IPS-18a (cell line): ENCODE results near the gene TMEM165.
A peak's percentile ranks its signal among the peaks of the same experiment; 100 is the strongest.

ENCODE experiments used
- H3K27ac ChIP-seq: one replicate; pipeline ENCODE4 v1.5.1; 2013; ENCODE audit warnings: low read length
- H3K27me3 ChIP-seq: one replicate; pipeline ENCODE4 v1.6.1; 2013; ENCODE audit warnings: mild to moderate bottlenecking, low read length; ENCODE audit not compliant: control insufficient read depth, insufficient read depth
- H3K36me3 ChIP-seq: one replicate; pipeline ENCODE4 v1.6.1; 2013; ENCODE audit warnings: low read depth, low read length; ENCODE audit not compliant: control insufficient read depth
- H3K4me1 ChIP-seq: one replicate; pipeline ENCODE4 v1.6.1; 2013; ENCODE audit warnings: low read depth, low read length; ENCODE audit not compliant: control insufficient read depth
- H3K4me3 ChIP-seq: one replicate; pipeline ENCODE4 v1.5.1; 2013; ENCODE audit warnings: low read length
- H3K9ac ChIP-seq: one replicate; pipeline ENCODE4 v1.6.1; 2013; ENCODE audit warnings: mild to moderate bottlenecking, low read length, moderate library complexity
- H3K9me3 ChIP-seq: one replicate; pipeline ENCODE4 v1.6.1; 2013; ENCODE audit warnings: low read depth, low read length; ENCODE audit not compliant: control insufficient read depth

TMEM165 gene

DNA sequence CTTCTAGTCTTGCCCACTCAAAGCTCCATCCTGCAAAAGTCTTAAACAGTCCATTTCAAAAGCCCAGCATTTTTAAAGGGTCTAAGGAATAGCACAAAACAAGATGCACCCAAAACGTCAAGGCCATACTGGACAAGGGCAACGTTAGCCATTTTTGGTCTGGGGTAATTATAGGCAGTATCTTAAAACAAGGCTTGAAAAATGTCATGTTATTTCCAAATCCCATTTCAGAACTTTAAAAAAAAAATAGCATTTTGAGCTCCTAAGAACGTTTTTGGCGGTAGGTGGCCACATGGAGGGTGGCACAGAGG lies 584 bp upstream of the TMEM165 start:
- H3K27me3 ChIP-seq = no peaks in the 10 kb centered on the region
- no peaks in the 10 kb centered on the region for H3K9me3 ChIP-seq
- peaks cover 20% of the 10 kb centered on the region for H3K4me1 ChIP-seq
- H3K9ac ChIP-seq = peak overlapping the region; percentile 48
- H3K4me3 ChIP-seq = peak overlapping the region; percentile 99
- no peaks in the 10 kb centered on the region for H3K36me3 ChIP-seq
- no peak overlapping the region for H3K27ac ChIP-seq

DNA sequence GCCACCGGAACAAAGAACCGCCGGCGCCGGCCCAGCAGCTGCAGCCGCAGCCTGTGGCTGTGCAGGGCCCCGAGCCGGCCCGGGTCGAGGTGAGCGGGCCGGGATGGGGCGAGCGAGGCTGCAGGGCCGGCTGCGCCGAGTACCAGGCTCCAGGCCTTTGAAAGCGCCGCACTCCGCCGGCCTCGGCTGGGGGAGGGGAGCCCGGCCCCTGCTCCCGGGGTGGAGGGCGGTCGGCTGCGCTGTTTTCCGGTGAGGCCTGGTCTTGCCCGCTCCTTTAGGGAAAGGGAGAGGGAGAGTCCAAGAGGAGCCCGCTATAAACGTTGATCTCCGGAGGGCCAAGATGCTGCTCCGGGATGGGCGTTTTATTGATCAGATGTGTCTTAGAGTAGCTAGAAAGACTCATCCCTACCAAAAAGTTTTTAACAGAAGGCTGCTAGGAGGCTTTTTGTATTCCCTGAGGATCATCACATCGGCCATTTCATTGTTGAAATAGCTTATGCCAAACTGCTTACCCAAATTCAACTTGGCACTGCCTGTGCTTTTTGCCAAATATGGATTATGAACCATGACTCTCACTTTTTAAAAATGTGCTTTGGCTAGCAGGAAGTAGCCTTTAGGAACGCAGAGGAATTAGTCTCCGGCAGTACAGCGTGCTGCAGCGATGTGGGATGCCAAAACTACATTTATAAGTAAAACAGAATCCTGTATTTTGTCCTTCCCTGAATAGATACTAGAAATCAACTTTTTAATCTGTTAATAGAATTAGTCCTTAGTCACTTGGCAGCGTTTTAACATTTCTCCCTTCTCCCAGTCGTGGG lies 760 bp downstream of the TMEM165 start:
- Histone ChIP-seq H3K9ac (peak overlapping the region; percentile 88), H3K4me1 (peaks cover 20% of the 10 kb centered on the region), H3K27ac (peak overlapping the region; percentile 42), H3K27me3 (no peaks in the 10 kb centered on the region), H3K4me3 (peak overlapping the region; percentile 99), H3K9me3 (no peaks in the 10 kb centered on the region), H3K36me3 (peaks cover 8% of the 10 kb centered on the region)

DNA sequence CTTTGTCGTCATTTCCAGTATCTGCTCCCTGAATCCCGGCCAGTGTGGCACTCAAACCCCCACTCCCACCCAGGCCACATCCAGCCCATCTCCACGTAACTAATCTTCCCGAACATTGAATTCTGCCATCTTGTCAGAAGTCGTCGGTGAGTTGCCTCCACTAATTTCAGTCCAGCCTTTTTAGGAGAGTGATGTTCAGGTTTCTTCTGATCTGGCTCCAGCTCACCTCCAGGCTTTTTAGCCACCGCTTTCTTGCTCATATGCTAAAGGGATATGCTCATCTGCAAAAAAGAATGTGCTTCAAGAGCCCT lies 1.3 kb downstream of the TMEM165 start:
- peak overlapping the region; percentile 88 for H3K9ac ChIP-seq
- H3K36me3 ChIP-seq = peaks cover 8% of the 10 kb centered on the region
- H3K27ac ChIP-seq = no peak overlapping the region
- no peaks in the 10 kb centered on the region for H3K9me3 ChIP-seq
- H3K27me3 ChIP-seq = no peaks in the 10 kb centered on the region
- H3K4me1 ChIP-seq = peaks cover 20% of the 10 kb centered on the region
- H3K4me3 ChIP-seq = peak overlapping the region; percentile 99

DNA sequence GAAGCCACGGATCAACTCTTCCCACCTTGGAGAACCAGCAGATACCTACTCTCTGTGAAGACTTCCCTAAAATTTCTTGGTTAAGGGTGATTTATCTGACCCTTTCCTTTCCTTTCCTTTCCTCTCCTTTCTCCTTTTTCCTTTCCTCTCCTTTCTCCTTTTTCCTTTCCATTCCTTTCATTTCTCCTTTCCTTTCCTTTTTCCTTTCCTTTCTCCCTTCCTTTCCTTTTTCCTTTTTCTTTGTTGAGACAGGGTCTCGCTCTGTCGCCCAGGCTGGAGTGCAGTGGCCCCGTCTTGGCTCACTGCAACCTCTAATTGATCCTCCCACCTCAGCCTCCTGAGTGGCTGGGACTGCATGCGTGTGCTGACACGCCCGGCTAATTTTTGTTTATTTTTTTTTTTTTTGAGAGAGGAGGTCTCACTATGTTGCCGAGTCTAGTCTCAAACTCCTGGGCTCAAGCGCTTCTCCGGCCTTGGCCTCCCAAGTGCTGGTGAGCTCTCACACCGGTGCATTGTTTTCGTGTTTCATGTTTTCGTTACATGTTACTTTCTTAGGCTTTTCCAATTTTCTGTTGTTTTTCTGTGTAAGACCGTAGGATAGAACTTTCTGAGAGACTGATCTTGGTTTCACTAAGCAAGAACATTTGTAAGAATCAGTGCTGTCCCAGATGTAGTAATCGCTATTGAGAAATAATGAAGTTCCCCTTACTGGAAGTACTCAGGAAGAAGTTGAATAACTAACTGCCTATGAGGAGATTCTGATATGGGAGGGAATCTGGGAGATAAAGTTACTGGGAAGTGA lies 2.0 kb downstream of the TMEM165 start:
- Histone ChIP-seq H3K27me3 (no peaks in the 10 kb centered on the region), H3K36me3 (peaks cover 8% of the 10 kb centered on the region), H3K4me3 (peak overlapping the region; percentile 99), H3K9ac (peak overlapping the region; percentile 88), H3K4me1 (peaks cover 20% of the 10 kb centered on the region), H3K27ac (no peak overlapping the region), H3K9me3 (no peaks in the 10 kb centered on the region)

DNA sequence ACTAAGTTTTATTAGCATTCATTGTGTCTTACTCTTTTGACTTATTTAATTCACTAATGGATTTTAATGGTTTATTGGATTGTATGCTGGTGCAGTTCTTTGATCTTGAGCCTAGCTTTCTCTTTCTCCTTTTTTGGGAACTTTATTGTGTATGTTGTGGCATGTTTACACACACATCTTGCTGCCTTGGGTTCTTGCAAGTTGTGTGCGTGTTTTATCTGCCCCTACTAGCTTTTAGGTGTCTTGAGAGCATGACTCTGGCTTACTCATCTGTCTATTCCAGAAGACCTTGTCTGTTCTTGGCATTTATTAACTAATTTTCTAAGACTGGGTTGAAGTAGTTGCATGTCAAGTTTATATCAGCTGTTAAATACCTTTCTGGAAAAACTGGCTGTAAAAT lies 2.7 kb downstream of the TMEM165 start:
- H3K9me3 ChIP-seq = no peaks in the 10 kb centered on the region
- peaks cover 20% of the 10 kb centered on the region for H3K4me1 ChIP-seq
- H3K27me3 ChIP-seq = no peaks in the 10 kb centered on the region
- H3K36me3 ChIP-seq = peaks cover 11% of the 10 kb centered on the region
- peak overlapping the region; percentile 99 for H3K4me3 ChIP-seq
- peak overlapping the region; percentile 88 for H3K9ac ChIP-seq
- H3K27ac ChIP-seq = no peak overlapping the region

DNA sequence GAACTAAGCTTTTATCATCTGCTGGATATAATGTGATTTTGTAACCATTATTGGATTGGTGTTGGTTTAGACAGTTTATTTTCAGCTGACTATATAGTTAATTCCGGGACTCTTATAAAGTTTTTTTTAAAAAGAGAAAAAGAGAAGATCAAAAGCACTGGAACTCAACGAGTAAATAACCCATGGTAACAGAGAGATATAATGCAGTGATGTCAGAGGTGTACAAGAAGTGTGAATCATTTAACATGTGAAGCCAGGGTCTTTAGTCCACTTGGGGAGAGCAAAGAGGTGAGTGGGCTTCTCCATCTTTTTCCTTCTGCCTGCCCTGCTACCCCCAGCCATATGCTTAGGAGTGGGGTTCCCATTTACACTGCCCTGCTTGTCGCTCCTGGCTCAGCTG lies 3.2 kb downstream of the TMEM165 start:
- Histone ChIP-seq H3K9ac (no peak overlapping the region), H3K4me3 (peak overlapping the region; percentile 99), H3K27ac (no peak overlapping the region)

DNA sequence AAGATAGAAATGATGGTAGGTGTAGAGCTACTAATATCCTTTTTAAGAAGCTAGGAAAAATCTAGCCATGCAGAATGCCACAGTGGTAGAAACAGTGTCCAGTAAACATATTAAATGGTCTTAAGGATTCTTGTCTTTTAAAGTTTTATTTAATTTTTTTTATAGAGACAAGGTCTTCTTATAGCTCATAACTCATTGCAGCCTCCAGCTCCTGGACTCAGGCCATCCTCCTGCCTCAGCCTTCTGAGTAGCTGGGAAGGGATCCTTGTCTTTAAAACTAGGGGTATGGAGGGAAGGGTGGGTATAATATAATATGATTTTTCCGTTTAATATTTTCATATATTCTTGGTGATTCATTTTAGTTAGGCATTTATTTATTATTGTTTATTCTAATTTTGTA lies 3.8 kb downstream of the TMEM165 start:
- H3K27me3 ChIP-seq = no peaks in the 10 kb centered on the region
- peaks cover 20% of the 10 kb centered on the region for H3K4me1 ChIP-seq
- peaks cover 17% of the 10 kb centered on the region for H3K36me3 ChIP-seq
- no peaks in the 10 kb centered on the region for H3K9me3 ChIP-seq
- no peak overlapping the region for H3K4me3 ChIP-seq
- H3K27ac ChIP-seq = no peak overlapping the region
- no peak overlapping the region for H3K9ac ChIP-seq

More for the DNA sequence above, 3.2 kb downstream of the TMEM165 start:
- H3K27me3 ChIP-seq = no peaks in the 10 kb centered on the region
- peaks cover 16% of the 10 kb centered on the region for H3K36me3 ChIP-seq
- H3K4me1 ChIP-seq = peaks cover 20% of the 10 kb centered on the region
- no peaks in the 10 kb centered on the region for H3K9me3 ChIP-seq

DNA sequence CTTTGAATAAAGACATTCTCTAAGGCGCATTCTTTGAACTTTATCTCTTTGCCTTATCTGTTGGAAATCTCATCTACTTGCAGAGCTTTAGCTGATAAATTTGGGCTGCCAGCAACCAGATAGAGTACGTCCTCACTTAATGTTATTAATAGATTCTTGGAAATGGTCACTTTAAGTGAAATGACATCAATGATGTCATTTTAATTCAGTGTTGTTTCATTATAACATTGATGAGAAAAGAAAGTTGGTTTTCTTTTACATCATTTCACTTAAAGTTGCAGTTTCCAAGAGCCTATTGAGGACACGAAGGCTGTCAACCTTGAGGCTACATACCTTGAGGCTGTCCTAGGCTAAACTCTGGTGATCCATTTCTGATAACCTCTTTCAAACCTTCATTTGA lies 9.3 kb downstream of the TMEM165 start:
- peaks cover 38% of the 10 kb centered on the region for H3K36me3 ChIP-seq
- peaks cover 7% of the 10 kb centered on the region for H3K4me1 ChIP-seq
- H3K9ac ChIP-seq = no peak overlapping the region
- no peak overlapping the region for H3K27ac ChIP-seq
- H3K27me3 ChIP-seq = no peaks in the 10 kb centered on the region
- H3K4me3 ChIP-seq = no peak overlapping the region
- no peaks in the 10 kb centered on the region for H3K9me3 ChIP-seq

DNA sequence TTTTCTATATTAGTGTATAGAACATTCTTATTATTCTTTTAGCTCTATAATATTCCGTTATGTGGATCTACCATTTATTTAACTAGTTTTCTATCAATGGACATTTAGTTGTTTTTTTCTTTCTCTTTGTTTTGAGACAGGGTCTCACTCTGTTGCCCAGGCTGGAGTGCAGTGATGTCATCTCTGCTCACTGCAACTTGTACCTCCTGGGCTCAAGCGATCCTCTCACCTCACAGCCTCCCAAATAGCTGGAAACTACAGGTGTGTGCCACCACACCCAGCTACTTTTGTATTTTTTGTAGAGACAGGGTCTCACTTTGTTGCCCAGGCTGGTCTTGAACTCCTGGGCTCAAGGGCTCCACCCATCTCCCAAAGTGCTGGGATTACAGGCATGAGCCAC lies 10.8 kb downstream of the TMEM165 start:
- Histone ChIP-seq H3K27ac (no peak overlapping the region), H3K4me3 (no peak overlapping the region), H3K36me3 (peaks cover 30% of the 10 kb centered on the region), H3K27me3 (no peaks in the 10 kb centered on the region), H3K4me1 (peaks cover 7% of the 10 kb centered on the region), H3K9ac (no peak overlapping the region), H3K9me3 (no peaks in the 10 kb centered on the region)

DNA sequence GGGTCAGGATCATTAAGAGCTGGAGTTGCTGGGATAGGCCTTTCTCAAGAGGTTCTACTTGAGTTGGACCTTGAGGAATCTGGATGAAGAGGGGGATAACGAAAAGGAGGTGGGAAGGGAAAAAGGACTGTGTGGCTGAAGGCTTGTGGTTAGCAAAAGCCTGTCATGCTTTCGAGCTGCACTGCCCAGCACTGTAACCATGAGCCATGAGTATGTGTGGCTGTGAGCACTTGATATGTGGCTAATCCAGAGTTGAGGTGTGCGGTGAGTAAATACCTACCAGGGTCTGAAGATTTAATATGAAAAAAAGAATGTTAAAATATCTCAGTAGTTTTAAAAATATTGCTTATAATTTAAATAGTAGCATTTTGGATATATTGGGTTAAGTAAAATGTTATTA lies 11.4 kb downstream of the TMEM165 start:
- H3K27ac ChIP-seq = no peak overlapping the region
- H3K9me3 ChIP-seq = no peaks in the 10 kb centered on the region
- H3K9ac ChIP-seq = no peak overlapping the region
- H3K27me3 ChIP-seq = no peaks in the 10 kb centered on the region
- H3K36me3 ChIP-seq = peaks cover 30% of the 10 kb centered on the region
- no peak overlapping the region for H3K4me3 ChIP-seq
- peaks cover 7% of the 10 kb centered on the region for H3K4me1 ChIP-seq

DNA sequence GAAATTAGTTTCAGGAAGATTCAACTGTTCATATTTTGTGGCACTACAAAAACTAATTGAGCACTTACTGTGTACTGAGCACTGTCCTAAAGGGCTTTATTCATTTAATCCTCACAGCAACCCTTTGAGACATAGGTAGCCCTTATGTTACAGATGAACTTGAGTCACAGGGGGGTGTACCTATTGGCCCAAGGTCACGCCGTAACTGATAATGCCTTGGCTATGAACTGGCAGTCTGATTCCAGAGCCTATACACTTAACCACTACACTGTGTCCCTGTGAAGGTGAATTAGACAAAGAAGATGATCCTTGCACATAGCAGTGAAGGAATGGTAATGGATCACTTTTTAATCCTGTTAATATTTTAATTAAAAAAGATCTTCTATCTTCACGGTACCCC lies 12.0 kb downstream of the TMEM165 start:
- H3K27ac ChIP-seq = no peak overlapping the region
- H3K27me3 ChIP-seq = no peaks in the 10 kb centered on the region
- H3K4me3 ChIP-seq = no peak overlapping the region
- no peaks in the 10 kb centered on the region for H3K9me3 ChIP-seq
- H3K36me3 ChIP-seq = peaks cover 30% of the 10 kb centered on the region
- no peak overlapping the region for H3K9ac ChIP-seq
- H3K4me1 ChIP-seq = peaks cover 7% of the 10 kb centered on the region
